ENCODE data around the gene IGSF21. TPM values are rescaled to one million over a fixed set of nuclear protein-coding genes. Genes with fewer than 3 reads are reported as not detected.
A peak's percentile ranks its signal among the peaks of the same experiment; 100 is the strongest.

IGSF21 gene
- not detected in 2 replicates for total RNA-seq (2022)
- Bru-seq, nascent RNA = percentile 0 among the genes with signal in this experiment
- not detected for BruChase-seq, experiment 1, labeled RNA remaining after a 6-hour chase
- percentile 0 among the genes with signal in this experiment for BruChase-seq, experiment 2, labeled RNA remaining after a 2-hour chase
- long read RNA-seq = 0 reads

- H3K4me3 Mint-ChIP-seq (ENCODE audit: unreplicated experiment) = no peak within 1 kb of the TSS
- no peak within 1 kb of the TSS for H3K27ac Mint-ChIP-seq (ENCODE audit: low read depth, unreplicated experiment)
- TF ChIP-seq CTCF (IDR thresholded peaks at IDR 0.05; ENCODE audit: unreplicated experiment) = no peak
- H3K4me1 Mint-ChIP-seq (ENCODE audit: insufficient read depth, unreplicated experiment) = peaks cover 7% of the 10 kb centered on the region
- no TSS peak for BruUV-seq (replicated peaks)
- intact Hi-C loops (cut with micrococcal nuclease) = loop anchor here (10.0 kb wide), 1 partner anchor 477 kb away; no protein-coding TSS in a partner anchor
- ChIA-PET POLR2A (no interaction called here), CTCF (interaction anchor here (0.6 to 0.9 kb wide), 2 partner anchors 104 to 385 kb away, joined by 4 to 5 read pairs; no protein-coding TSS in a partner anchor)
- H3K27me3 Mint-ChIP-seq (ENCODE audit: insufficient read depth, unreplicated experiment) = peaks cover 70% of the 10 kb centered on the region
- no peak for DNase-seq (ENCODE audit: unreplicated experiment)
- no peaks in the 10 kb centered on the region for H3K9me3 Mint-ChIP-seq (ENCODE audit: unreplicated experiment)
- peaks cover 4% of the 10 kb centered on the region for H3K36me3 Mint-ChIP-seq (ENCODE audit: insufficient read depth, unreplicated experiment)
Observed at GRCh38 chr1:18107369-18108298, at the start of gene IGSF21. Gene IGSF21 (plus strand): TSS chr1:18107798. CDS start chr1:18108129, 331 bp downstream.

GRCh38 chr1:18058206-18058921 lies 49.2 kb upstream of the IGSF21 start:
- H3K4me1 Mint-ChIP-seq (ENCODE audit: insufficient read depth, unreplicated experiment) = no peaks in the 10 kb centered on the region
- no TSS peak for BruUV-seq (replicated peaks)

DNA sequence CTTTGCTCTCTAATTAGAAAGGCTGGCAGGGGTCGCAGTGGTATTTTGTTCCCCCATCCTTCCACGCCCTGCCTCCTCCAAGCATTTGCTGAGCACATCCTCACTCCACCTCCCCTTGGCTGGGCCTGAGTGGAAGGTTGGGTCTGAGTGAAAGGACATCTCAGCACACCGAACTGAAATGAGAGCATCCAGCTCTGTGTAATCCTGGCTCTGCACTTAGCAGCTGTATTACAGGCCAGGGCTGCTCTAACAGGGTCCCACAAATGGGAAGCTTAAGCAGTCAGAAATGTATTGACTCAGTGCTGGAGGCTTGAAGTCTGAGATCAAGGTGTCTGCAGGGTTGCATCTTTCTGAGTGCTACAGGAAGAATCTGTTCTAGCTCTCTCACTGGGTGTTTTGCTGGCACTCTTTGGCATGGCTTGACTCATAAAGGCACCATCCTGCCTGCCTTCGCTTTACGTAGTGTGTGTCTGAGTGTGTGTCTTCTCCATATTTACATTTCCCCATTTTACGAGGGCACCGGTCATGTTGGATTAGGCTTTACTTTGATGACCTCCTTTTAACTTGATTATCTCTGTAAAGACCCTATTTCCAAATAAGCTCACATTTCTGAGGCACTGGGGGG lies 48.5 kb upstream of the IGSF21 start:
- no TSS peak for BruUV-seq (replicated peaks)
- no peak for DNase-seq (ENCODE audit: unreplicated experiment)
- Mint-ChIP-seq H3K27ac (ENCODE audit: low read depth, unreplicated experiment) (no peak overlapping the region), H3K27me3 (ENCODE audit: insufficient read depth, unreplicated experiment) (peaks cover 43% of the 10 kb centered on the region), H3K36me3 (ENCODE audit: insufficient read depth, unreplicated experiment) (no peaks in the 10 kb centered on the region), H3K9me3 (ENCODE audit: unreplicated experiment) (peaks cover 10% of the 10 kb centered on the region), H3K4me1 (ENCODE audit: insufficient read depth, unreplicated experiment) (no peaks in the 10 kb centered on the region), H3K4me3 (ENCODE audit: unreplicated experiment) (no peak overlapping the region)
- no peak for TF ChIP-seq CTCF (IDR thresholded peaks at IDR 0.05; ENCODE audit: unreplicated experiment)
- intact Hi-C loops (cut with micrococcal nuclease) = no loop called here
- CTCF ChIA-PET = no interaction called here
- POLR2A ChIA-PET = no interaction called here

More at GRCh38 chr1:18058206-18058921, 49.2 kb upstream of the IGSF21 start:
- Mint-ChIP-seq H3K9me3 (ENCODE audit: unreplicated experiment) (peaks cover 6% of the 10 kb centered on the region), H3K4me3 (ENCODE audit: unreplicated experiment) (no peak overlapping the region), H3K36me3 (ENCODE audit: insufficient read depth, unreplicated experiment) (no peaks in the 10 kb centered on the region), H3K27me3 (ENCODE audit: insufficient read depth, unreplicated experiment) (peaks cover 47% of the 10 kb centered on the region), H3K27ac (ENCODE audit: low read depth, unreplicated experiment) (no peak overlapping the region)
- TF ChIP-seq CTCF (IDR thresholded peaks at IDR 0.05; ENCODE audit: unreplicated experiment) = no peak
- intact Hi-C loops (cut with micrococcal nuclease) = no loop called here
- ChIA-PET CTCF (no interaction called here), POLR2A (no interaction called here)
- no peak for DNase-seq (ENCODE audit: unreplicated experiment)
